H9 (cell line): Measurements from ENCODE around the gene ADRM1. TPM values are rescaled to one million over a fixed set of nuclear protein-coding genes. Genes with fewer than 3 reads are reported as not detected.

Source experiments
- DNase-seq: peaks from one replicate; pipeline ENCODE4 v3.0.0-alpha.2; 2017
- H2AFZ ChIP-seq: one replicate; pipeline ENCODE4 v1.6.1; 2013; ENCODE audit warnings: mild to moderate bottlenecking, low read length, control low read depth, moderate library complexity
- H2AK5ac ChIP-seq: 2 replicates; pipeline ENCODE4 v1.6.1; 2013; ENCODE audit warnings: low read length, control low read depth, mixed read lengths; ENCODE audit not compliant: insufficient read length
- H2BK120ac ChIP-seq: one replicate; pipeline ENCODE4 v1.6.1; 2013; ENCODE audit warnings: low read depth, mild to moderate bottlenecking, low read length, control low read depth, inconsistent platforms; ENCODE audit not compliant: poor library complexity, severe bottlenecking
- H2BK12ac ChIP-seq: 2 replicates; pipeline ENCODE4 v1.6.1; 2013; ENCODE audit warnings: low read length, control low read depth, mixed read lengths, low read depth; ENCODE audit not compliant: insufficient read length
- H2BK15ac ChIP-seq: 2 replicates; pipeline ENCODE4 v1.6.1; 2013; ENCODE audit warnings: low read depth, low read length, control low read depth
- H2BK20ac ChIP-seq: one replicate; pipeline ENCODE4 v1.6.1; 2013; ENCODE audit warnings: low read depth, mild to moderate bottlenecking, low read length, control low read depth, inconsistent platforms; ENCODE audit not compliant: poor library complexity, severe bottlenecking
- H2BK5ac ChIP-seq: 2 replicates; pipeline ENCODE4 v1.6.1; 2013; ENCODE audit warnings: low read length, control low read depth, mixed read lengths; ENCODE audit not compliant: insufficient read length
- H3K14ac ChIP-seq: 2 replicates; pipeline ENCODE4 v1.6.1; 2013; ENCODE audit warnings: low read length, control low read depth; ENCODE audit not compliant: insufficient read depth
- H3K18ac ChIP-seq: 2 replicates; pipeline ENCODE4 v1.6.1; 2013; ENCODE audit warnings: low read depth, mild to moderate bottlenecking, mixed read lengths, low read length, control low read depth; ENCODE audit not compliant: insufficient read length
- H3K23ac ChIP-seq: 2 replicates; pipeline ENCODE4 v1.6.1; 2013; ENCODE audit warnings: low read length, control low read depth, mixed read lengths, low read depth; ENCODE audit not compliant: insufficient read length
- H3K23me2 ChIP-seq: 2 replicates; pipeline ENCODE4 v1.6.1; 2013; ENCODE audit warnings: low read depth, mild to moderate bottlenecking, mixed read lengths, low read length, control low read depth; ENCODE audit not compliant: insufficient read length, poor library complexity, severe bottlenecking
- H3K27ac ChIP-seq: 2 replicates; pipeline ENCODE4 v1.5.1; 2013; ENCODE audit warnings: low read length, control low read depth, mixed read lengths, low read depth; ENCODE audit not compliant: insufficient read length
- H3K27me3 ChIP-seq: 2 replicates; pipeline ENCODE4 v1.6.1; 2013; ENCODE audit warnings: low read length, control low read depth, inconsistent platforms; ENCODE audit not compliant: insufficient read depth
- H3K4ac ChIP-seq: 2 replicates; pipeline ENCODE4 v1.6.1; 2013; ENCODE audit warnings: low read depth, mild to moderate bottlenecking, control low read depth, inconsistent platforms, low read length, moderate library complexity
- H3K4me1 ChIP-seq: 2 replicates; pipeline ENCODE4 v1.6.1; 2013; ENCODE audit warnings: low read length, control low read depth, inconsistent platforms; ENCODE audit not compliant: insufficient read depth
- H3K4me2 ChIP-seq: 2 replicates; pipeline ENCODE4 v1.6.1; 2013; ENCODE audit warnings: low read length, control low read depth, mixed read lengths; ENCODE audit not compliant: insufficient read length, insufficient read depth
- H3K56ac ChIP-seq: 2 replicates; pipeline ENCODE4 v1.6.1; 2013; ENCODE audit warnings: low read depth, mild to moderate bottlenecking, mixed read lengths, low read length, control low read depth; ENCODE audit not compliant: insufficient read length
- H3K79me1 ChIP-seq: 2 replicates; pipeline ENCODE4 v1.6.1; 2013; ENCODE audit warnings: low read depth, mild to moderate bottlenecking, moderate library complexity, low read length, control low read depth, inconsistent platforms; ENCODE audit not compliant: insufficient read depth, poor library complexity, severe bottlenecking
- H3K79me2 ChIP-seq: 2 replicates; pipeline ENCODE4 v1.6.1; 2013; ENCODE audit warnings: low read length, control low read depth, inconsistent platforms; ENCODE audit not compliant: insufficient read depth
- H3K9ac ChIP-seq: 2 replicates; pipeline ENCODE4 v1.6.1; 2013; ENCODE audit warnings: low read length, control low read depth, mixed read lengths; ENCODE audit not compliant: insufficient read length; ENCODE audit errors: extremely low read depth
- H3K9me3 ChIP-seq: one replicate; pipeline ENCODE4 v1.6.1; 2013; ENCODE audit warnings: low read depth, low read length, inconsistent platforms; ENCODE audit not compliant: control insufficient read depth
- H3T11ph ChIP-seq: one replicate; pipeline ENCODE4 v1.6.1; 2013; ENCODE audit warnings: mild to moderate bottlenecking, low read length, control low read depth, inconsistent platforms
- H4K20me1 ChIP-seq: one replicate; pipeline ENCODE4 v1.6.1; 2013; ENCODE audit not compliant: control insufficient read depth, insufficient read length, insufficient read depth
- H4K5ac ChIP-seq: 2 replicates; pipeline ENCODE4 v1.6.1; 2013; ENCODE audit warnings: low read depth, mild to moderate bottlenecking, mixed read lengths, low read length, control low read depth; ENCODE audit not compliant: insufficient read length
- H4K8ac ChIP-seq: replicated peaks from 2 replicates; pipeline ENCODE4 v1.6.1; 2013; ENCODE audit warnings: low read length, control low read depth, mixed read lengths, low read depth; ENCODE audit not compliant: insufficient read length
- H4K91ac ChIP-seq: 2 replicates; pipeline ENCODE4 v1.6.1; 2013; ENCODE audit warnings: low read depth, mild to moderate bottlenecking, moderate library complexity, mixed read lengths, low read length, control low read depth; ENCODE audit not compliant: insufficient read length
- H3K27ac Mint-ChIP-seq, 3 experiments: 2 replicates in 2 of 3; 3 replicates in 1 of 3; pipeline ENCODE4 v1.8.0; 2020 to 2021; ENCODE audit warnings: mixed read lengths in 3 of 3, mild to moderate bottlenecking in 1 of 3, moderate library complexity in 1 of 3
- H3K27me3 Mint-ChIP-seq: 2 replicates; pipeline ENCODE4 v1.8.0; 2021; ENCODE audit warnings: low read depth, mild to moderate bottlenecking, moderate library complexity, mixed read lengths
- H3K36me3 Mint-ChIP-seq, 3 experiments: 2 replicates in 2 of 3; 3 replicates in 1 of 3; pipeline ENCODE4 v1.8.0; 2020 to 2021; ENCODE audit warnings: low read depth in 3 of 3, mixed read lengths in 3 of 3; ENCODE audit not compliant: insufficient read depth in 1 of 3
- H3K4me1 Mint-ChIP-seq, 2 experiments: 2 replicates each; pipeline ENCODE4 v1.8.0; 2020; ENCODE audit warnings: mixed read lengths in 2 of 2
- H3K4me3 Mint-ChIP-seq, 2 experiments: 2 replicates in 1 of 2; 3 replicates in 1 of 2; pipeline ENCODE4 v1.8.0; 2020 to 2021; ENCODE audit warnings: mild to moderate bottlenecking in 2 of 2, mixed read lengths in 2 of 2, moderate library complexity in 1 of 2
- H3K9me3 Mint-ChIP-seq, 2 experiments: 2 replicates in 1 of 2; 3 replicates in 1 of 2; pipeline ENCODE4 v1.8.0; 2020; ENCODE audit warnings: mild to moderate bottlenecking in 2 of 2, mixed read lengths in 2 of 2, moderate library complexity in 1 of 2
- CTCF ChIP-seq: fragments of 200-600 bp; sonication (generic); conservative IDR thresholded peaks from 3 replicates; pipeline ENCODE4 v1.8.0; 2021; ENCODE audit warnings: antibody characterized with exemption, mild to moderate bottlenecking
- WGBS: extraction: QIAGEN DNeasy Blood & Tissue Kit; methylation state at CpG from one replicate; pipeline ENCODE4 v1.1.7; 2013; ENCODE audit warnings: missing lambda C conversion rate, low lambda C conversion rate, mixed read lengths; ENCODE audit not compliant: insufficient read length; ENCODE audit errors: extremely low coverage; 5-methylcytosine and 5-hydroxymethylcytosine counted together
- total RNA-seq: library from RNA; stranded (reverse); gene quantifications from 2 replicates; pipeline ENCODE4 v1.2.1, GENCODE V29; 2021

The ADRM1 gene
- total RNA-seq, 1 experiment from 2014 or later = 153 TPM

GRCh38 chr20:62311150-62311549 lies 8.4 kb downstream of the ADRM1 start:
- Histone ChIP-seq H3K27me3 (no peaks in the 10 kb centered on the region), H3K14ac (no peak overlapping the region), H3K79me1 (no peaks in the 10 kb centered on the region), H2BK12ac (no peak overlapping the region), H3K27ac (no peak overlapping the region), H3K23ac (no peak overlapping the region), H2BK15ac (no peak overlapping the region), H3K4me2 (no peak overlapping the region), H3K23me2 (no peaks in the 10 kb centered on the region), H3K79me2 (no peaks in the 10 kb centered on the region), H3K9me3 (no peaks in the 10 kb centered on the region), H2BK5ac (no peak overlapping the region), H2BK120ac (no peak overlapping the region), H4K8ac (no peak overlapping the region), H3K9ac (no peak overlapping the region), H4K91ac (no peak overlapping the region), H4K5ac (no peak overlapping the region), H3T11ph (no peak overlapping the region), H2AFZ (no peak overlapping the region), H4K20me1 (no peaks in the 10 kb centered on the region), H3K18ac (no peak overlapping the region), H3K56ac (no peak overlapping the region), H3K4ac (no peak overlapping the region), H3K4me1 (no peaks in the 10 kb centered on the region), H2AK5ac (no peak overlapping the region), H2BK20ac (no peak overlapping the region)
- Mint-ChIP-seq H3K36me3 (peaks cover 19 to 64% (median 63%) of the 10 kb centered on the region in 3 experiments), H3K9me3 (no peaks in the 10 kb centered on the region), H3K27me3 (no peaks in the 10 kb centered on the region), H3K4me3 (no peak overlapping the region), H3K27ac (no peak overlapping the region), H3K4me1 (no peaks in the 10 kb centered on the region)
- TF ChIP-seq CTCF = no peak
- no CpG with 5 or more reads among the region's 18 CpGs for WGBS
- DNase-seq = no peak
